Neural progenitor cell (in vitro differentiated cells): ENCODE results near the gene PCDHA7.
A peak's percentile ranks its signal among the peaks of the same experiment; 100 is the strongest.

Source experiments
- EZH2 ChIP-seq: fragments of 200-600 bp; sonication (generic); IDR thresholded peaks from 2 replicates; pipeline ENCODE4 v1.6.1; 2017; ENCODE audit warnings: antibody characterized with exemption, mild to moderate bottlenecking, moderate library complexity
- TF ChIP-seq, protein P1 (sequence below): fragments of 200-600 bp; sonication (generic); IDR thresholded peaks from 2 replicates; pipeline ENCODE4 v1.5.1; 2017; ENCODE audit warnings: antibody characterized with exemption, mild to moderate bottlenecking

DNA sequence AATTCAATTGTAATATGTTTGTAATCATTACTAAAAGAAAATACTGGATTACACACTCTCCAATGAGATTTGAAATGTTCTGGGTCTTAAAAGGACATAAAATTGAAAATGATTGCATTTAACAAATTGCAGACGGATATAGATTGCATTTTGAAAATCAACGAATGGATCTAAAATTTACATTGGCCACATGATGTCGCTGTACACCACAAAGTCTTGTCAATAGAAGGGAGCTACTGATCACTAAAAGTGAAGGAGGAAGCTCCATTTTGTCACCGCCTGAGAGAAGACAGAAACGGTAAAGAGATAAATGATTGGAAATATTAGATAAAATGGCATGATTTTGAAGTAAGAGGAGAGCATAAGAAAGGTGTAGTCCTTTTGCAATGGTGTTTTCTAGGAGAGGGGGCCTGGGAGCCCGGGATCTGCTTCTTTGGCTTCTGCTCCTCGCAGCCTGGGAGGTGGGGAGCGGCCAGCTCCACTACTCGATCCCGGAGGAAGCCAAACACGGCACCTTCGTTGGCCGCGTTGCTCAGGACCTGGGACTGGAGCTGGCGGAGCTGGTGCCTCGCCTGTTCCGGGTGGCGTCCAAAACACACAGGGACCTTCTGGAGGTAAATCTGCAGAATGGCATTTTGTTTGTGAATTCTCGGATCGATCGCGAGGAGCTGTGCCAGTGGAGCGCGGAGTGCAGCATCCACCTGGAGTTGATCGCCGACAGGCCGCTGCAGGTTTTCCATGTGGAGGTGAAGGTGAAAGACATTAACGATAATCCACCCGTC is 48.0 kb upstream of the PCDHA7 start, which contains the start of gene PCDHA1:
- TF ChIP-seq, protein P1, sequence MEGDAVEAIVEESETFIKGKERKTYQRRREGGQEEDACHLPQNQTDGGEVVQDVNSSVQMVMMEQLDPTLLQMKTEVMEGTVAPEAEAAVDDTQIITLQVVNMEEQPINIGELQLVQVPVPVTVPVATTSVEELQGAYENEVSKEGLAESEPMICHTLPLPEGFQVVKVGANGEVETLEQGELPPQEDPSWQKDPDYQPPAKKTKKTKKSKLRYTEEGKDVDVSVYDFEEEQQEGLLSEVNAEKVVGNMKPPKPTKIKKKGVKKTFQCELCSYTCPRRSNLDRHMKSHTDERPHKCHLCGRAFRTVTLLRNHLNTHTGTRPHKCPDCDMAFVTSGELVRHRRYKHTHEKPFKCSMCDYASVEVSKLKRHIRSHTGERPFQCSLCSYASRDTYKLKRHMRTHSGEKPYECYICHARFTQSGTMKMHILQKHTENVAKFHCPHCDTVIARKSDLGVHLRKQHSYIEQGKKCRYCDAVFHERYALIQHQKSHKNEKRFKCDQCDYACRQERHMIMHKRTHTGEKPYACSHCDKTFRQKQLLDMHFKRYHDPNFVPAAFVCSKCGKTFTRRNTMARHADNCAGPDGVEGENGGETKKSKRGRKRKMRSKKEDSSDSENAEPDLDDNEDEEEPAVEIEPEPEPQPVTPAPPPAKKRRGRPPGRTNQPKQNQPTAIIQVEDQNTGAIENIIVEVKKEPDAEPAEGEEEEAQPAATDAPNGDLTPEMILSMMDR = peak; percentile 37
- TF ChIP-seq EZH2 = no peak
